ENCODE measurements around the gene DMD.

DNA sequence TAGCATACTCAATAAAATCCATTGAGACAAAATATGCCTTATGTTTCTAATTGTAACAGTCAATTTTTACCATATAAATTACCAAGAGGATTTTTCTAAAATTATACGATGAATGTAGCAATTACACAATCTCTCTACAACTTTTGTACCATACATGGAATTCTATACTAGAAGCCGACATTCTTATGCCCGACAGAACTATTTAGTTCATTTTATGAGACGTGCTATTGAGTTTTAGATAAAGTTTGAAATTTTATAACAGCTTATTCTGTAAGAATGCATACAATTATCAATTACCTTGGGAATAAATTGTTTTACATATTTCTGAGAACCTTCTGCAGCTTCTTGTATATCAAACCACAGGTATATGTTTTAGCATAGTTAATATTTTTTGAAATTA, 431.2 kb downstream of the DMD start:
- no peak for TF ChIP-seq POLR2AphosphoS5 (IDR thresholded peaks at IDR 0.05)
- TF ChIP-seq, protein P1, sequence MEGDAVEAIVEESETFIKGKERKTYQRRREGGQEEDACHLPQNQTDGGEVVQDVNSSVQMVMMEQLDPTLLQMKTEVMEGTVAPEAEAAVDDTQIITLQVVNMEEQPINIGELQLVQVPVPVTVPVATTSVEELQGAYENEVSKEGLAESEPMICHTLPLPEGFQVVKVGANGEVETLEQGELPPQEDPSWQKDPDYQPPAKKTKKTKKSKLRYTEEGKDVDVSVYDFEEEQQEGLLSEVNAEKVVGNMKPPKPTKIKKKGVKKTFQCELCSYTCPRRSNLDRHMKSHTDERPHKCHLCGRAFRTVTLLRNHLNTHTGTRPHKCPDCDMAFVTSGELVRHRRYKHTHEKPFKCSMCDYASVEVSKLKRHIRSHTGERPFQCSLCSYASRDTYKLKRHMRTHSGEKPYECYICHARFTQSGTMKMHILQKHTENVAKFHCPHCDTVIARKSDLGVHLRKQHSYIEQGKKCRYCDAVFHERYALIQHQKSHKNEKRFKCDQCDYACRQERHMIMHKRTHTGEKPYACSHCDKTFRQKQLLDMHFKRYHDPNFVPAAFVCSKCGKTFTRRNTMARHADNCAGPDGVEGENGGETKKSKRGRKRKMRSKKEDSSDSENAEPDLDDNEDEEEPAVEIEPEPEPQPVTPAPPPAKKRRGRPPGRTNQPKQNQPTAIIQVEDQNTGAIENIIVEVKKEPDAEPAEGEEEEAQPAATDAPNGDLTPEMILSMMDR (IDR thresholded peaks at IDR 0.05) = no peak
- TF ChIP-seq POLR2A (IDR thresholded peaks at IDR 0.05) = no peak
- TF ChIP-seq EP300 (IDR thresholded peaks at IDR 0.05) = no peak
